SK-N-SH treated with all-trans-retinoic acid at 6 μM for 48 hours (cell line): ENCODE measurements around the gene PCNX3.

Experiments used
- RARB ChIP-seq: fragments of 250-450 bp; sonication (Bioruptor Pico); IDR thresholded peaks from 2 replicates; pipeline ENCODE4 v1.8.0; 2021; ENCODE audit warnings: mild to moderate bottlenecking, moderate library complexity
- ZNF8 ChIP-seq: fragments of 450-650 bp; formaldehyde crosslinking; IDR thresholded peaks from 2 replicates; pipeline ENCODE4 v1.5.0; 2020; ENCODE audit warnings: mild to moderate bottlenecking, moderate library complexity

DNA sequence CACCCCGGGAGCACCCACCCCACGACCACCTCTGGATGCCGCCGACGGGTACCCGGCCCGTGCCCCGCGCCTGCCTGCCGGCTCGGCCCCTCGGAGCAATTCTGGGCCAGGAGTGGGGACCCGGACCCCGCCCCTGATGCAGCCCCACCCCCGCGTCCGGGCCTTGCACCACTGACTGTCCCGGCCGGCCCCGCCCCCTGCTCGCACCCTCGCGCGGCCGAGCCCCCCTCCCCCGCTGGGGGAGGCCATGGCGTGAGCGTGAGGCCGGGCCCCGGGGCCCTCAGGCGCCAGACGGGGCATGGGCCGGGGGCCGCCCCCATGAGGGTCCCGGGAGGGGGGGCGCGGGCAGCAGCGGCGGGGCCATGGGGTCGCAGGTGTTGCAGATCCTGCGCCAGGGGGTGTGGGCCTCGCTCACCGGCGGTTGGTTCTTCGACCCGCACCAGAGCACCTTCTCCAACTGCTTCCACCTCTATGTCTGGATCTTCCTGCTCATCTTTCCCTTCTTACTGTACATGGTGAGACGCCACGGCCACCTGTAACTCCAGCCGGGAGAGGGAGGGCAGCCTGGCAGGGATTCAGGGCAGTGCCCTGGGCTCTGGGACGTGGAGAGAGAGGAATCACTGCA is 486 bp downstream of the PCNX3 start:
- no peak for TF ChIP-seq ZNF8
- TF ChIP-seq RARB (CRISPR knock-in tag), result no peak
